Measurements from ENCODE around the gene SHC2.
"Not testable (repeated sequence)": the region's sequence is repeated elsewhere in the genome, so short reads cannot be mapped to it uniquely, and the experiment has no call there.

The SHC2 gene

DNA sequence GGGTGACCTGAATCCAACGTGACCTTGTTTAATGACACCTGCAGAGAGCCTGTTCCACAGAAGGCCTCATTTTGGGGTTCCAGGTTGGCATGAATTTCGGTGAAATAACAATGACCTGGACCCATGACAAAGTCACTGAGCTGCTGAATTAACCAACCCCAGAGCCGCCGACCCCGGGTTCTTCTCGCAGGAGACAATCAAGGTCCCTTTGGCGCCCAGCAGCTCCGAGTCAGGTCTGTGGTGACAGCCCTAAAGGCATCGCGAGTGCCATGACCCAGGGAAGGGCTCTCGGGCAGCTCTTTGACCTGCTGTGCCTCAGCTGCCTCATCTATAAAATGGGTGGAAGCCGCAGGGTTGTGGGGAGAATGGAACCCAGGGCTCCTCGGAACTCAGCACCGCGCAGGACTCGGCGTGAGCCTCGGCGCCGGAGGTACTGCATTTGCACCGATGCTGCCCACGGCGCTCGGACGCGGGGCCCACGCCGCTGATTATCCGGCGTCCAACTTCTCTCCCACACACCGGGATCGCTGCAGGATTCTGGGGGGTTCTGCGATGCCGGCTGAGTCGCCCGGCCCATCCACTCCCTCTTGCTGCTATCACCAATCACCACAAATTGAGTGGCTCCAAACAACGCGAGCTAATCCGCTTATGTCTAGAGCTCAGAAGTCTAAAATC lies 5.7 kb downstream of the SHC2 start:
- no peak for ATAC-seq (replicated peaks)
- H3K36me3 Mint-ChIP-seq = no peaks in the 10 kb centered on the region

DNA sequence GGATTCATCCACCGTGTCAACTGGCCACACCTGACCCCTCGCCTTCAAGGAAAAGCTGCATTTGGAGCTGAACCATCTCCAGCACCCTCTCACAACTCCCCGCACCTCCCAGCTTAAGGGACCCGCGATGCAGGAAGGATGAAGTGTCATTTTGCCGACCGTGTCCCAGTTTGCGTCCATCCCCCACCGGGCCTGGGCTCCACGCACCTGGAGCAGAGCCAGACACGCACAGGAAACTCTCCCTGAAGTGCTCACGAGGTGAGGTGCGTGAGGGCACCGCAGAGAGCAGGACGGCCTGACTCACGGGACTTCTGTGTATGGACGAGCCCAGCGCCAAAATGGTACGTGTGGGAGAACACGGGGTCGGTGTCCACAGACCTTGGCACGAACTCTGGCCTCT lies 7.2 kb downstream of the SHC2 start:
- DNase-seq (no peak), ATAC-seq (replicated peaks) (no peak)
- Mint-ChIP-seq H3K36me3 (no peaks in the 10 kb centered on the region), H3K27me3 (peaks cover 12 to 17% of the 10 kb centered on the region in 2 donors), H3K4me3 (no peak overlapping the region), H3K27ac (no peak overlapping the region), H3K4me1 (no peaks in the 10 kb centered on the region), H3K9me3 (peaks cover 7 to 8% of the 10 kb centered on the region in 2 donors)

More for the DNA sequence above, 5.7 kb downstream of the SHC2 start:
- Mint-ChIP-seq H3K27me3 (peaks cover 16 to 23% of the 10 kb centered on the region in 2 donors), H3K27ac (no peak overlapping the region), H3K4me1 (no peaks in the 10 kb centered on the region), H3K4me3 (no peak overlapping the region), H3K9me3 (peaks cover 7 to 8% of the 10 kb centered on the region in 2 donors)
- no peak for DNase-seq

DNA sequence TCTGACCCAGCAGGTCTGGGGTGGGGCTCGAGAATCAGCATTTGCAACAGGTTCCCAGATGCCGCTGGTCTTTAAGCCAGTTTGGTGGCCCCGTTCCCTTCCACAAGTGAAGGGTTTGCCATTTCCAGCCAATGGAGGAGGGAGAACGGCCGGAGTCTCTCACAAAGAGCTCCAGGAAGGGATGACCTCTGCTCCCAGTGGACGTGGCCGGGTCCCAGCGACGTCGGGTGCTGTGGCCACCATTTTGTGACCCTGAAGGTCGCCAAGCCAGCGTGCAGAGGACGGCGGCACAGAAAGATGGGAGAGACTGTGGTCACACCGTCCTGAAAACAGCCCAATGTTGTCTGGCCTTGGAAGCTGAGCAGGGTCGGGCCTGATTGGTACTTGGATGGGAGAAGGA lies 8.0 kb downstream of the SHC2 start:
- DNase-seq (no peak), ATAC-seq (replicated peaks) (no peak)
- H3K27me3 Mint-ChIP-seq = peaks cover 12 to 16% of the 10 kb centered on the region in 2 donors
- peaks cover 7 to 8% of the 10 kb centered on the region in 2 donors for H3K9me3 Mint-ChIP-seq
- H3K4me1 Mint-ChIP-seq = no peaks in the 10 kb centered on the region
- H3K27ac Mint-ChIP-seq = no peak overlapping the region
- no peak overlapping the region for H3K4me3 Mint-ChIP-seq
- no peaks in the 10 kb centered on the region for H3K36me3 Mint-ChIP-seq

DNA sequence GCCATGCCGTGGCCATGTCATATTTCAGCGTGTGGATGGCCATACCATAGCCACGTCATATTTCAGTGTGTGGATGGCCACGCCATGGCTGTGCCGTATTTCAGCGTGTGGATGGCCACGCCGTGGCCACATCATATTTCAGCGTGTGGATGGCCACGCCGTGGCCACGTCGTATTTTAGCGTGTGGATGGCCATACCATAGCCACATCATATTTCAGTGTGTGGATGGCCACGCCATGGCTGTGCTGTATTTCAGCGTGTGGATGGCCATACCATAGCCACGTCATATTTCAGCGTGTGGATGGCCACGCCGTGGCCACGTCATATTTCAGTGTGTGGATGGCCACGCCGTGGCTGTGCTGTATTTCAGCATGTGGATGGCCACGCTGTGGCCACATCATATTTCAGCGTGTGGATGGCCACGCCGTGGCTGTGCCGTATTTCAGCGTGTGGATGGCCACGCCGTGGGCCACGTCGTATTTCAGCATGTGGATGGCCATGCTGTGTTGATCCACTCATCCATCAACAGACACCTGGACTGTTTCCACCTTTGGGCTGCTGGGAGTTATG lies 9.8 kb downstream of the SHC2 start:
- H3K4me1 Mint-ChIP-seq; DNase-seq; H3K4me3 Mint-ChIP-seq; H3K27me3 Mint-ChIP-seq; H3K9me3 Mint-ChIP-seq; ATAC-seq (replicated peaks); H3K36me3 Mint-ChIP-seq: not testable (repeated sequence)
- H3K27ac Mint-ChIP-seq = peak overlapping the region; percentile 20

DNA sequence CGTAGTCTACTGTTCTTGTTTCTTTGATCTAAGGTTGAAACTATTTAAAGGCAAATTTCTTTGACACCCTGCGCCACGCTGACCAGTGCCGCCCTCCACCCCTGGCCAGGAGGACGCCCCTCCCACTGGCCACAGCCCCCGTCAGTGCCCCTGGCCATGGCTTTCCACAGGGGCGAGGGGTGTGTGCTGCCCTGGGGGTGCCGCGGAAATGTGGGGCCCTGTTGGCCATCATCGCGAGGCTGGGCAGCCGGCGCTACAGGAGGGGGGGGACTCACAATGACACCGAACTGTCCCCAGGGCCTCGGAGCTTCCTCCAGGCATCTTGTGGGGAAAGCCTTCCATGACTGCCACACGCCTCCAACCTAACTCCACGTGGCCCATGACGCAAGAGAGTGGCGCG lies 10.9 kb downstream of the SHC2 start:
- no peaks in the 10 kb centered on the region for H3K36me3 Mint-ChIP-seq

DNA sequence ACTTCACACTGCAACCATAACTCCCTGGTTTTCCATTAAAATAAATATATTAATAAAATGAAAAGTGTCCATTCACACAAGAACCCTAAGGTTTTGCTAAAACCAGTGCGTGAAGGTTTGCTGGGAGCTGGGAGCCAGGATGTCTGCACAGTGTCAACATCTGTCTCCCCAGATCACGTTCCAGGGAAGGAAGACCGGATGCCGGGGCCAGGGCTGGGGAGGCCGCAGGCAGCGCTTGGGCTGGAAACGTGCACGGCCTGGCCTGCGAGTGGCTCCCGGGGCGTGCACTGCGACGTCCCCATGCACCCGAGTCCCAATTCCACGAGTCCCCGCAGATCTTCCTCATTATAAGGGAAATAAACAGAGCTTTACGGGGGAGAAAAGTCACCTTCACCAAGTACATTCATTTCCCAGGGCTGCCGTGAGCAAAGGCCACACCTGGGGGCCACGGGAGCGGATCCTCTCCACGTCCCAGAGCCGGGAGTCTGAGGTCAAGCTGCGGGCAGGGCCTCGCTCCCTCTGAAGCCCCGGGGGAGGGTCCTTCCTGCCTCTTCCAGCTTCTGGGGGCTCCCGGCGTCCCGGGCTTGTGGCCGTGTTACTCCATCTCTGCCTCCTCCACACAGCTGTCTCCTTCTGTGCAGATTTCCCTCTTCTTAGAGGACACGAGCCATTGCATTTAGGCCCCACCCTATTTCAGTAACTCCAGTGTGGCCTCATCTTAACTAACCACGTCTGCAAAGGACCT lies 12.8 kb downstream of the SHC2 start:
- DNase-seq (no peak), ATAC-seq (replicated peaks) (no peak)
- no peak overlapping the region for H3K27ac Mint-ChIP-seq
- no peak overlapping the region for H3K4me3 Mint-ChIP-seq
- H3K36me3 Mint-ChIP-seq = no peaks in the 10 kb centered on the region
- peaks cover 0 to 4% of the 10 kb centered on the region in 2 donors for H3K27me3 Mint-ChIP-seq
- H3K4me1 Mint-ChIP-seq = no peaks in the 10 kb centered on the region
- peaks cover 8% of the 10 kb centered on the region in 2 donors for H3K9me3 Mint-ChIP-seq

More for the DNA sequence above, 10.9 kb downstream of the SHC2 start:
- H3K27me3 Mint-ChIP-seq = no peaks in the 10 kb centered on the region
- no peak overlapping the region for H3K4me3 Mint-ChIP-seq
- DNase-seq (no peak), ATAC-seq (replicated peaks) (no peak)
- H3K9me3 Mint-ChIP-seq = peaks cover 7 to 8% of the 10 kb centered on the region in 2 donors
- no peak overlapping the region for H3K27ac Mint-ChIP-seq
- H3K4me1 Mint-ChIP-seq = no peaks in the 10 kb centered on the region

DNA sequence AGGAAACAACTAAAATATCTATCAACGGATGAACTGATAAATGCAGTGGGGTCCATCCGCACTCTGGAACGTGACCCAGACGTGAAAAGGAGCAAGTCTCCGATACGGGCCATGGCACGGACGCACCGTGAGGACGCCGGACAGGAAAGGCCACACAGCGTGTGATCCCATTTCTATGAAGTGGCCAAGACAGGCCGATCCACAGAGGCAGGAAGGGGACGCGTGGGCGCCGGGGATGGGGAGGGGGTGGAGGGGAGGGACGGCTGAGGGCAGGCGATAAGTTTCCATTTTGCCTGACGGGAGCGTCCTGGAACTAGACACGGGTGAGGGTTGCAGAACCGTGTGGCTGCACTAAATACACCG lies 13.8 kb downstream of the SHC2 start:
- peaks cover 10 to 11% of the 10 kb centered on the region in 2 donors for H3K9me3 Mint-ChIP-seq
- peaks cover 3 to 6% of the 10 kb centered on the region in 2 donors for H3K27me3 Mint-ChIP-seq
- H3K4me3 Mint-ChIP-seq = no peak overlapping the region
- H3K36me3 Mint-ChIP-seq = peaks cover under 1 to 2% of the 10 kb centered on the region in 2 donors
- H3K4me1 Mint-ChIP-seq = no peaks in the 10 kb centered on the region
- H3K27ac Mint-ChIP-seq = no peak overlapping the region
- no peak for ATAC-seq (replicated peaks)
- DNase-seq = no peak

DNA sequence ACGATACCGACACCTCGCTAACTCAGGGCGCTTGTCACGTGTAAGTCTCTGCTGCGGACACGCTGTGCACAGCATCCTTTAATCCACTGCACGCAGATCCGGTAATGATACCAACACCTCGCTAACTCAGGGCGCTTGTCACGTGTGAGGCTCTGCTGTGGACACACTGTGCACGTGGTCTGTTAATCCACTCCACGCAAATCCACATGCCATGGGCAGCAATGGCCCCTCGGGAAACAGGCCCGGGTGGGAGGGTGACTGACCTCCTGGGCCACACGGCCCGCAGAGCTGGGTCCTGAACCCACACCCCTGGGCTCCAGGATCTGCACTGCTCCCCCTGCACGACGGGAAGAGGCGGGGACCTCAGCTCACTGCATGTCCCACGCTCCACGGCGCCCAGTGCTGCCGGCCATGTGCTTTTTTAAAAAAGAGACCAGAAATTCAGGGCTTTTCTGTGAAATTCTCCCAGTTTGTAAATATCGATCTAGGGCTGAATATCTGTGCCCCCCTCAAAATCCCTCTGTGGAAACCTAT lies 16.1 kb downstream of the SHC2 start:
- Mint-ChIP-seq H3K4me1 (no peaks in the 10 kb centered on the region), H3K4me3 (no peak overlapping the region), H3K36me3 (peaks cover 5 to 6% of the 10 kb centered on the region in 2 donors), H3K9me3 (peaks cover 5 to 6% of the 10 kb centered on the region in 2 donors), H3K27ac (no peak overlapping the region), H3K27me3 (peaks cover 25% of the 10 kb centered on the region in 2 donors)
- no peak for DNase-seq
- no peak for ATAC-seq (replicated peaks)

DNA sequence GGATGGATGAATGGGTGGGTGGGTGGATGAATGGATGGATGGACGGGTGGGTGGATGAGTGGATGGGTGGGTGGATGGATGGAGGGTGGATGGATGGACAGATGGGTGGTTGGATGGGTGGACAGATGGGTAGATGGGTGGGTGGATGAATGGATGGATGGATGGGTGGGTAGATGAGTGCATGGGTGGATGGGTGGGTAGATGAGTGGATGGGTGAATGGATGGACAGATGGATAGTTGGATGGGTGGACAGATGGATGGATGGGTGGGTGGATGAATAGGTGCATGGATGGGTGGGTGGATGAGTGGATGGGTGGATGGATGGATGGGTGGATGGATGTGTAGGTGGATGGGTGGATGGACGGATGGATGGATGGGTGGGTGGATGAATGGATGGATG lies 17.8 kb downstream of the SHC2 start:
- Mint-ChIP-seq H3K9me3 (peaks cover 5 to 6% of the 10 kb centered on the region in 2 donors), H3K27ac (no peak overlapping the region), H3K4me3 (no peak overlapping the region), H3K4me1 (no peaks in the 10 kb centered on the region), H3K27me3 (peaks cover 25 to 28% of the 10 kb centered on the region in 2 donors), H3K36me3 (peaks cover 5 to 6% of the 10 kb centered on the region in 2 donors)
- DNase-seq (no peak), ATAC-seq (replicated peaks) (no peak)

DNA sequence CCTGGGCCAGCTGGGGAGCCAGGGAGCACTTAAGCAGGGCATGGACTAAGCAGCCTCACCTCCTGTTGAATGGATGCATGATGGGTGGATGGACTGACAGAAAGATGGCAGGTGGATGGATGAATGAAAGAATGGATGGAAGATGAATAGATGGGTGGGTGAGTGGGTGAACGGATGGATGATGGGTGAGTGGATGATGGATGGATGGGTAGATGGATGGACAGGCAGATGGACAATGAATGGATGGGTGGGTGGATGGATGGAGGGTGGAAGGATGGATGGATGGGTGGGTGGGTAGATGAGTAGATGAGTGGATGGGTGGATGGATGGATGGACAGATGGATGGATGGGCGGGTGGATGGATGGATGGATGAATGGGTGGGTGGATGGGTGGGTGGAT lies 18.7 kb downstream of the SHC2 start:
- Mint-ChIP-seq H3K4me3 (no peak overlapping the region), H3K36me3 (peaks cover 5 to 6% of the 10 kb centered on the region in 2 donors), H3K9me3 (peaks cover 5 to 6% of the 10 kb centered on the region in 2 donors)

DNA sequence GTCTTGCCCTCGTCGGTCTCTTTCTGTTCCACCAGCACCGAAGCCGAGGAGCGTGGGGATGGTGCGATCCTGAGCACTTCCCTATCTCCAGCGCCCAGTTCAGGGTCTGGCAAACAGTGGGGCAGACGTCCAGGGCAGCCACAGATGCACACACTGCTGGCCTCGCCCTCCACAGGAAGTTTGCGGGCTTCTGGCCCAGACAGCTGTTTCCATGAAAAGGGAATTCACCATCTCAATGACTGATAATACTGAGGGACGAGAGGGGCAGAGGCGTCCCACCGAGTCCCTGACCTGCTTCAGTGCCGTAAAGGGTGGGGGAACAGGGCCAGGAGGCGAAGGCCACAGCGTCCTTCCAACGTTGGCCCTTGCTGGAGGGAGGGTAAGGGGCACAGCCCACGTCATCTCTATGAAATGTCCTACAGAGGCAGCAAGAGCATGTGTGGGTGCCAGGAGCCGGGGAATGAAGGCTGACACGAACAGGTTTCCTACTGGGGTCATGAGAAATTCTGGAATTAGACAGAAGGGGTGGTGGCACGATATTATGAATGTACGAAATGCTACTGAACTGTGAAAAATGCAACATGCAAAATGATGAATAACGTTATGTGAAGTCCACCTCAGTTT lies 19.5 kb downstream of the SHC2 start:
- peaks cover 36 to 39% of the 10 kb centered on the region in 2 donors for H3K27me3 Mint-ChIP-seq
- ATAC-seq (replicated peaks) (no peak), DNase-seq (no peak)
- peaks cover 5 to 6% of the 10 kb centered on the region in 2 donors for H3K36me3 Mint-ChIP-seq
- no peaks in the 10 kb centered on the region for H3K4me1 Mint-ChIP-seq
- peaks cover 5 to 6% of the 10 kb centered on the region in 2 donors for H3K9me3 Mint-ChIP-seq
- no peak overlapping the region for H3K27ac Mint-ChIP-seq
- H3K4me3 Mint-ChIP-seq = no peak overlapping the region

More for the DNA sequence above, 18.7 kb downstream of the SHC2 start:
- no peak for DNase-seq
- Mint-ChIP-seq H3K4me1 (no peaks in the 10 kb centered on the region), H3K27ac (no peak overlapping the region), H3K27me3 (peaks cover 34 to 37% of the 10 kb centered on the region in 2 donors)
- ATAC-seq (replicated peaks) = no peak

DNA sequence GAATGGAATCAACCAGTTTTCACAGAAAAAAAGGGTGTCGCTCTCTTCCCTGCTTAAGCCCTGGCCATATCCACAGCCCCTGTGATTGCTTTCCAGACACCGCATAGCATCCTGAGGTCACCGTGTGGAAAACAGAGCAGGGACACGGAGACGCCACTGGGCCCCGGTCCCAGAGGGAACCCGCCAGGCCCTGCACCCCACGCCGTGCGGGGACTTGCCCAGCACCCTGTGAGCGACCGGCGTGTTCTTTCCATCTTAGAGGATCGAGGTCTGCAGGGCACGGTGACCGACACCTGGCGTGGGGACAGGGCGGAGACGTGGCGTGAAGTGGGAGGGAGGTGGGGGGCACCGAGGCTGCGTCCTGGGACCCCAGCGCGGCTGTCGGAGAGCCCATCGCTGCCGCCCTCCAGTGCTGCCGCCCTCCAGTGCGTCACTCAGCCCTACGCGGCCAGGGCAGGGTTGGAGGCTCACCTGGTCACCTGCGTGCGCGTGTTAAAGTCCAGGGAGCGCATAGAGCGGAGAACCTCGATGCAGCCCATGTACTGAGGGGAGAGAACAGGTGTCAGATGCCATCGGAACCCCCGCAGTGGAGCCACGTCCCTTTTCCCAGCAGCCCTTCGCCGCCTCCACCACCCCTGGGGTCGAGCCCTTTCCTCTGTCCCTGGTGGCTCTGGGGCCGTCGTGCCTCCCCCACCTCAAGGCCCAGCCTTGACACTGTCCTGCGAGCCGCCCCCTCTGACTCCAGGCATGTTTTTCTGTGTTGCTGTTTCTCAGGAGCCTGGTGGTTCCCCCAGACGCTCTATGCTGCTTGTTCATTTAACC lies 20.2 kb downstream of the SHC2 start:
- Mint-ChIP-seq H3K27me3 (peaks cover 36 to 39% of the 10 kb centered on the region in 2 donors), H3K4me1 (no peaks in the 10 kb centered on the region), H3K27ac (no peak overlapping the region), H3K9me3 (peaks cover 5 to 6% of the 10 kb centered on the region in 2 donors), H3K4me3 (no peak overlapping the region), H3K36me3 (peaks cover 5 to 6% of the 10 kb centered on the region in 2 donors)
- ATAC-seq (replicated peaks) = no peak
- no peak for DNase-seq

DNA sequence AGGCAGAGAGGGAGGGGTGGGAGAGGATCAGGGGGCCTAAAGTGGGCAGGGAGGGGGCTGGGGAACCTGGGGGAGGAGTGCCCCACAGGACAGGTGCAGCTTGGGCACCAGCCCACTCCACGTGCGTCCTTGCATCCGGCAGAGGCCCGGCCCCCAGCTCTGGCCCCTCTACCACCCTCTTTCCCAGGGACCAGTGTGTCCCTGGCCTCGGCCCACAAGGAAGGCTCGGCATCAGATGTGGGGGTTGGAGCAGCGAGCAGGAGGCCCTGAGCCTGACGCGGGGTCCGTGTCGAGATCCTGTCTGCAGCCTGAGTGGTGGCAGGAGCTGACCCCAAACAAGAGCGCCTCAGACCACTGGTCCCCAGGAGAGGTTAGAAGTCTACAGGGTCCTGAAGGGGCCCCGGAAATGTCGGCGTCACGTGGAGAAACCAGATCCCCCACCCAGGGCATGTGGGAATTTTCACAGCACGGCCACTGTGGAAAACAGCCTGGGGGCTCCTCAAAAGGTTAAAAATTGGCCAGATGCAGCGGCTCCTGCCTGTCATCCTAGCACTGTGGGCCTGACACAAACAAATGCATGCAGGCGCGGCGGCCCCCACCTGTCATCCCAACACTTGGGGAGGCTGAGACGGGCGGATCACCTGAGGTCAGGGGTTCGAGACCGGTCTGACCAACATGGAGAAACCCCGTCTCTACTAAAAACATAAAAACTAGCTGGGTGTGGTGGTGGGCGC lies 21.5 kb downstream of the SHC2 start:
- Mint-ChIP-seq H3K27ac (no peak overlapping the region), H3K27me3 (peaks cover 36 to 39% of the 10 kb centered on the region in 2 donors), H3K36me3 (peaks cover 5 to 6% of the 10 kb centered on the region in 2 donors), H3K4me1 (no peaks in the 10 kb centered on the region), H3K4me3 (no peak overlapping the region), H3K9me3 (peaks cover 5 to 6% of the 10 kb centered on the region in 2 donors)
- ATAC-seq (replicated peaks) = no peak
- no peak for DNase-seq

Measured in stimulated activated naive B cell treated with anti-CD40 and anti-IgM and Interleukin-4, amounts not matched to agents 10 μg/mL and 1 μg/mL and 100 μg/mL, for 72 hours (primary cell).